GM20000 (cell line): ENCODE measurements around the gene HINFP.
"Not testable (repeated sequence)": the region's sequence is repeated elsewhere in the genome, so short reads cannot be mapped to it uniquely, and the experiment has no call there.

Experiments used
- DNase-seq: peaks from one replicate; pipeline ENCODE4 v3.0.0; 2012; ENCODE audit warnings: low spot score
- TF ChIP-seq, protein P1 (sequence below): IDR thresholded peaks from 2 replicates; pipeline ENCODE4 v1.5.1; 2012; ENCODE audit warnings: mild to moderate bottlenecking, control low read depth; ENCODE audit errors: extremely low read depth, missing control alignments

Gene HINFP

DNA sequence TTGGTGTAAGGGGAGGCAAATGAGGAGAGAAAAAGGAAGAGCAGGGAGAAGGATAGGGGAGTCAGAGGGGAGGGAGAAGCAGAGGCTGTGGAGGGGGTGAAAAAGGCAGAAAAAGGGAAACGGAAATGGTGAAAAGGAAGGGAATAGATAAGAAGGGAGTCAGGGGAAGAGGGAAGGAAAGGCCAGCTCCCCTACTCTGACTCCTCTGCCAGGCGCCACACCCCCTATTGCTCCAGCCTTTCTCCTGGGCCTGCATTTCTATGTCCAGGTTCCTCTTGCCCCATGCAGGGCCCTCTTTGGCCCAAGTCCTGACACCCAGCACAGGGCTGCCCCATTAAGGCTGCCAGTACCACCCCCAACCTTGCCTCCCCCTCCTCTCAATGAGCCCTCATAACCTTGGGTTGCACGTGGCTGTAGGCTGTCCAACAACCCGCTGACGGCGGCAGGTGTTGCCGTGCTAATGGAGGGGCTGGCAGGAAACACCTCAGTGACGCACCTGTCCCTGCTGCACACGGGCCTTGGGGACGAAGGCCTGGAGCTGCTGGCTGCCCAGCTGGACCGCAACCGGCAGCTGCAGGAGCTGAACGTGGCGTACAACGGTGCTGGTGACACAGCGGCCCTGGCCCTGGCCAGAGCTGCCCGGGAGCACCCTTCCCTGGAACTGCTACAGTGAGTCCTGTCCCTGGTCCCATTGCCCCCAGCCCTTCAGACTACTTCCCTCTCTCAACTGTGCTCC is 60.5 kb downstream of the HINFP start:
- TF ChIP-seq, protein P1, sequence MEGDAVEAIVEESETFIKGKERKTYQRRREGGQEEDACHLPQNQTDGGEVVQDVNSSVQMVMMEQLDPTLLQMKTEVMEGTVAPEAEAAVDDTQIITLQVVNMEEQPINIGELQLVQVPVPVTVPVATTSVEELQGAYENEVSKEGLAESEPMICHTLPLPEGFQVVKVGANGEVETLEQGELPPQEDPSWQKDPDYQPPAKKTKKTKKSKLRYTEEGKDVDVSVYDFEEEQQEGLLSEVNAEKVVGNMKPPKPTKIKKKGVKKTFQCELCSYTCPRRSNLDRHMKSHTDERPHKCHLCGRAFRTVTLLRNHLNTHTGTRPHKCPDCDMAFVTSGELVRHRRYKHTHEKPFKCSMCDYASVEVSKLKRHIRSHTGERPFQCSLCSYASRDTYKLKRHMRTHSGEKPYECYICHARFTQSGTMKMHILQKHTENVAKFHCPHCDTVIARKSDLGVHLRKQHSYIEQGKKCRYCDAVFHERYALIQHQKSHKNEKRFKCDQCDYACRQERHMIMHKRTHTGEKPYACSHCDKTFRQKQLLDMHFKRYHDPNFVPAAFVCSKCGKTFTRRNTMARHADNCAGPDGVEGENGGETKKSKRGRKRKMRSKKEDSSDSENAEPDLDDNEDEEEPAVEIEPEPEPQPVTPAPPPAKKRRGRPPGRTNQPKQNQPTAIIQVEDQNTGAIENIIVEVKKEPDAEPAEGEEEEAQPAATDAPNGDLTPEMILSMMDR: no peak
- DNase-seq: no peak

DNA sequence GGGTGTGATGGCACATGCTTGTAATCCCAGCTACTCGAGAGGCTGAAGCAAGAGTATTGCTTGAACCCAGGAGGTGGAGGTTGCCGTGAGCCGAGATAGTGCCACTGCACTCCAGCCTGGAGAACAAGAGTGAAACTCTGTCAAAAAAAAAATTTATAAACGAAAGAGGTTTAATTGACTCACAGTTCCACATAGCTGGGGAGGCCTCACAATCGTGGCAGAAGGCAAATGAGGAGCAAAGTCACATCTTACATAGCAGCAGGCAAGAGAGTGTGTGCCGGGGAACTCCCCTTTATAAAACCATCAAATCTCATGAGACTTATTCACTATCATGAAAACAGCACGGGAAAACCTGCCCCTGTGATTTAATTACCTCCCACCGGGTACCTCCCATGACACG is 63.0 kb downstream of the HINFP start:
- not testable (repeated sequence) for DNase-seq
